Erythroblast (primary cell): ENCODE results near the gene AGAP1.

Experiments
- GATA1 ChIP-seq: IDR thresholded peaks from 2 replicates; pipeline ENCODE4 v1.6.1; 2011; ENCODE audit warnings: low read depth, mild to moderate bottlenecking, control low read depth, low read length, moderate library complexity
- POLR2A ChIP-seq: IDR thresholded peaks from 2 replicates; pipeline ENCODE4 v1.6.1; 2011; ENCODE audit warnings: mild to moderate bottlenecking, low read length

DNA sequence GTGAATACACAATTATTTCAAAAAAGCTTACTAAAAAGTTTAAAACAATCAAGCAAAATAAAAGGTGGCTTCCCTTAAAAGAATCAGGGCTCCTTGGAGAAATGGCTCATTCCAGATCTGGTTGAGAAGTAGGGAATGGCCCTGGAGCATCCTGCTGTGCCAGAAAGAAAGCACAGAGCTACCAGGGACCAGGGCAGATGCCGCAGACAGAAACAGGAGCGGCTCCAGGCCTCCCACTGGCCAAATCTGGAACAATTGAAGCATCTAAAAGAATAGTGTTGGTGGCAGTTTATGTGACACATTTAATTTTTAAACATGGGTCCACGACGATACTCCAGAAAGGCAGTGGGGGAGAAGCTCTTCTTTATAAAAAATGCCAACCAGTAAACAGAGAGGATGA lies 598.9 kb downstream of the AGAP1 start:
- TF ChIP-seq POLR2A (no peak), GATA1 (no peak)
